Activated B cell treated with CpG ODN at 0.5 μM for 24 hours (primary cell): ENCODE results near the gene CLCN7. TPM values are rescaled to one million over a fixed set of nuclear protein-coding genes. Genes with fewer than 3 reads are reported as not detected.

Experiments used
- ATAC-seq: fragments of 200-7000 bp; cut with Tn5 transposase; one replicate; pipeline ENCODE4 v1.10.0; 2021; ENCODE audit warnings: low read depth, mild to moderate bottlenecking, moderate library complexity
- CTCF ChIA-PET: fragments of 350-600 bp; sonication (Branson Sonifier 250); formaldehyde crosslinking; loops from one replicate; lab custom pipeline; 2021; ENCODE audit warnings: antibody characterized with exemption; lab: Charles Lee
- POLR2A ChIA-PET: fragments of 350-600 bp; sonication (Branson Sonifier 250); formaldehyde crosslinking; loops from one replicate; lab custom pipeline; 2021; ENCODE audit warnings: antibody characterized with exemption; lab: Charles Lee
- DNase-seq: peaks from one replicate; pipeline ENCODE4 v3.0.0; 2022
- H3K27ac Mint-ChIP-seq: one replicate; pipeline ENCODE4 v1.8.0; 2020; ENCODE audit warnings: mixed read lengths
- H3K27me3 Mint-ChIP-seq: one replicate; pipeline ENCODE4 v1.8.0; 2021; ENCODE audit warnings: mixed read lengths
- H3K36me3 Mint-ChIP-seq: one replicate; pipeline ENCODE4 v1.8.0; 2021; ENCODE audit warnings: low read depth, mixed read lengths
- H3K4me1 Mint-ChIP-seq: one replicate; pipeline ENCODE4 v1.8.0; 2021; ENCODE audit warnings: mixed read lengths
- H3K4me3 Mint-ChIP-seq: one replicate; pipeline ENCODE4 v1.8.0; 2020; ENCODE audit warnings: mild to moderate bottlenecking, mixed read lengths
- H3K9me3 Mint-ChIP-seq: one replicate; pipeline ENCODE4 v1.8.0; 2020; ENCODE audit warnings: mixed read lengths
- intact Hi-C: fragments of 100-400 bp; cut with micrococcal nuclease; formaldehyde crosslinking; loops from one replicate; pipeline ENCODE4 v1.15.1; 2024
- total RNA-seq: library from RNA; stranded (reverse); gene quantifications from 2 replicates; pipeline ENCODE4 v1.2.3, GENCODE V29; 2022
- TF ChIP-seq, protein P1 (sequence below): fragments of 200-600 bp; IDR thresholded peaks from one replicate; pipeline ENCODE4 v1.8.0; 2022; ENCODE audit warnings: antibody characterized with exemption, mild to moderate bottlenecking

Gene CLCN7
- total RNA-seq, 1 donor from 2014 or later: 144 TPM

DNA sequence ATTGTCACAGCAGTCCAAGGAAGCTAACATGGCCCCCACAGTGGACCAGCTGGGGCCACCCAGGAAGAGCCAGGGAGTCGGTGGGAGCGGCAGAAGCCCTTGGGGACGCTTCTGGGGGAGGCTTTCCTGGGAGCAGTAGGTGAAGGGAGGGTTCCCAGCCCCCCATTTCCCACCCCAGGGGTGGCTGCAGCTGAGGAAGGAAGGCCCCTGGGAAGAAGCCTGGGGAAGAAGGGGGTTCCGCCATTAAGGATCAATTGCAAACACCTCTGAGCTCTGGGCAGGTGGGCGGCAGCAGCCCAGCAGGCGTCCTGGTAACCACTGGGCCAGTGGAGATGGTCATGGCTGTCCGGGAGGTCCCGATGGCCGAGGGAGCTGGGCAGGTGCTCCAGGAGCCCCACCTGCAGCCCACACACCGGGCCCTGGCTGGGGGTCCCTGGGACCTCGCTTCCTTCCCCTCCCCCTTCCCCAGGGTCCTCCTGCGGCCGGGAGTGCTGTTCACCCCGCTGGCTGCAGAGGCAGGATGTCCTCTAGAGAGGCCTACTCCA lies 44.5 kb downstream of the CLCN7 start:
- intact Hi-C loops: no loop called here
- TF ChIP-seq, protein P1, sequence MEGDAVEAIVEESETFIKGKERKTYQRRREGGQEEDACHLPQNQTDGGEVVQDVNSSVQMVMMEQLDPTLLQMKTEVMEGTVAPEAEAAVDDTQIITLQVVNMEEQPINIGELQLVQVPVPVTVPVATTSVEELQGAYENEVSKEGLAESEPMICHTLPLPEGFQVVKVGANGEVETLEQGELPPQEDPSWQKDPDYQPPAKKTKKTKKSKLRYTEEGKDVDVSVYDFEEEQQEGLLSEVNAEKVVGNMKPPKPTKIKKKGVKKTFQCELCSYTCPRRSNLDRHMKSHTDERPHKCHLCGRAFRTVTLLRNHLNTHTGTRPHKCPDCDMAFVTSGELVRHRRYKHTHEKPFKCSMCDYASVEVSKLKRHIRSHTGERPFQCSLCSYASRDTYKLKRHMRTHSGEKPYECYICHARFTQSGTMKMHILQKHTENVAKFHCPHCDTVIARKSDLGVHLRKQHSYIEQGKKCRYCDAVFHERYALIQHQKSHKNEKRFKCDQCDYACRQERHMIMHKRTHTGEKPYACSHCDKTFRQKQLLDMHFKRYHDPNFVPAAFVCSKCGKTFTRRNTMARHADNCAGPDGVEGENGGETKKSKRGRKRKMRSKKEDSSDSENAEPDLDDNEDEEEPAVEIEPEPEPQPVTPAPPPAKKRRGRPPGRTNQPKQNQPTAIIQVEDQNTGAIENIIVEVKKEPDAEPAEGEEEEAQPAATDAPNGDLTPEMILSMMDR: no peak
- Mint-ChIP-seq H3K36me3 (no peaks in the 10 kb centered on the region), H3K9me3 (no peaks in the 10 kb centered on the region), H3K4me3 (no peak overlapping the region), H3K27me3 (no peaks in the 10 kb centered on the region), H3K4me1 (peaks cover 4% of the 10 kb centered on the region), H3K27ac (peak overlapping the region; percentile 24)
- ChIA-PET CTCF (interaction anchor here (1.2 kb wide), 1 partner anchor 108 kb away, joined by 3 read pairs; no protein-coding TSS in a partner anchor), POLR2A (interaction anchor here (0.8 to 1.7 kb wide), 2 partner anchors 9 to 62 kb away, joined by 3 to 7 read pairs; partner anchors contain the start of gene UQCC4)
- no peak for DNase-seq
- ATAC-seq: no peak

- Mint-ChIP-seq H3K4me1 (peaks cover 4% of the 10 kb centered on the region), H3K27ac (no peak overlapping the region), H3K4me3 (no peak overlapping the region), H3K36me3 (no peaks in the 10 kb centered on the region), H3K9me3 (no peaks in the 10 kb centered on the region), H3K27me3 (no peaks in the 10 kb centered on the region)
- ATAC-seq (no peak), DNase-seq (no peak)
- TF ChIP-seq, protein P1: no peak
- intact Hi-C loops: loop anchor here (2.0 to 5.0 kb wide), 2 partner anchors 109 to 133 kb away; no protein-coding TSS in a partner anchor
- CTCF ChIA-PET: interaction anchor here (0.9 to 1.5 kb wide), 3 partner anchors 29 to 114 kb away, joined by 3 to 4 read pairs (median 3); no protein-coding TSS in a partner anchor
- POLR2A ChIA-PET: interaction anchor here (0.6 to 2.5 kb wide), 5 partner anchors 9 to 249 kb away, joined by 4 to 16 read pairs (median 6); partner anchors contain the start of genes JPT2, TELO2 and UQCC4
Measured at GRCh38 chr16:1429631-1430030, 45.2 kb downstream of the CLCN7 start.

- H3K4me3 Mint-ChIP-seq: no peak overlapping the region
- intact Hi-C loops: loop anchor here (2.0 to 5.0 kb wide), 2 partner anchors 110 to 133 kb away; no protein-coding TSS in a partner anchor
- ATAC-seq: no peak
Measured at GRCh38 chr16:1429012-1429411, 45.8 kb downstream of the CLCN7 start.

GRCh38 chr16:1428511-1428910 lies 46.3 kb downstream of the CLCN7 start:
- ATAC-seq (peak; percentile 93), DNase-seq (peak; percentile 62)
- CTCF ChIA-PET: interaction anchor here (0.6 to 1.5 kb wide), 7 partner anchors 30 to 278 kb away, joined by 3 to 7 read pairs (median 3); partner anchors contain the start of gene JPT2
- Mint-ChIP-seq H3K36me3 (no peaks in the 10 kb centered on the region), H3K27me3 (no peaks in the 10 kb centered on the region), H3K9me3 (no peaks in the 10 kb centered on the region), H3K27ac (no peak overlapping the region), H3K4me1 (peaks cover 4% of the 10 kb centered on the region), H3K4me3 (no peak overlapping the region)
- intact Hi-C loops: loop anchor here (2.0 to 5.0 kb wide), 2 partner anchors 110 to 134 kb away; no protein-coding TSS in a partner anchor
- TF ChIP-seq, protein P1: no peak
- POLR2A ChIA-PET: interaction anchor here (0.7 to 2.5 kb wide), 7 partner anchors 8 to 277 kb away, joined by 4 to 16 read pairs (median 4); partner anchors contain the start of genes JPT2, MAPK8IP3, TELO2 and UQCC4

More at GRCh38 chr16:1429012-1429411, 45.8 kb downstream of the CLCN7 start:
- no peaks in the 10 kb centered on the region for H3K36me3 Mint-ChIP-seq
- ChIA-PET POLR2A (interaction anchor here (0.6 to 2.5 kb wide), 7 partner anchors 8 to 277 kb away, joined by 4 to 16 read pairs (median 5); partner anchors contain the start of genes JPT2, MAPK8IP3, TELO2 and UQCC4), CTCF (interaction anchor here (0.6 to 1.5 kb wide), 7 partner anchors 30 to 278 kb away, joined by 3 to 7 read pairs (median 3); partner anchors contain the start of gene JPT2)
- H3K27ac Mint-ChIP-seq: no peak overlapping the region
- H3K27me3 Mint-ChIP-seq: no peaks in the 10 kb centered on the region
- H3K4me1 Mint-ChIP-seq: peaks cover 4% of the 10 kb centered on the region
- TF ChIP-seq, protein P1: no peak
- H3K9me3 Mint-ChIP-seq: no peaks in the 10 kb centered on the region
- no peak for DNase-seq
